ENCODE data around the gene RND3. TPM values are rescaled to one million over a fixed set of nuclear protein-coding genes. Genes with fewer than 3 reads are reported as not detected.

The RND3 gene
- total RNA-seq, 2 experiments from 2014 or later, result not detected

DNA sequence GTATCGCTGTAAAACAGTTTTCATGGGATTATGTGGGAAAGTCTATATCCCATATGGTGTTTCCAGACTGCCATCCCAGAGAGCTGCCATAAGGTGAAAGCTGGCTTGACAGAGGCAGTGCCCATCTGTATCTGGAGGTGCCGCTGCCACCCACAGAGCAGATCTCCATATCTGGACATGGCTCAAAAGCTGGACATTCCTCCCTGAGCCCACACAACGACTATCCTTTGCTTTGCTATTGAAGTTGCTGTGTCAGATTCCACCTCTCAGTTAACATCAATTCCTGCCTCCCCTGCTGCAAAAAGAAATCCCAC is 55.2 kb downstream of the RND3 start:
- no peaks in the 10 kb centered on the region for H3K36me3 ChIP-seq (ENCODE audit: insufficient read depth, low read length)
- H3K4me2 ChIP-seq (ENCODE audit: low read length), result no peak overlapping the region
- H2AFZ ChIP-seq (ENCODE audit: low read length), result no peak overlapping the region
- no TSS peak for BruUV-seq (replicated peaks)
- no peak overlapping the region for H3K27ac ChIP-seq (ENCODE audit: low read depth, low read length, poor library complexity, severe bottlenecking)
- no peak for DNase-seq (ENCODE audit: low spot score)
- no peak overlapping the region for H3K4me3 ChIP-seq (ENCODE audit: low read depth, low read length, poor library complexity, severe bottlenecking)
- intact Hi-C loops (cut with micrococcal nuclease; ENCODE audit: unreplicated experiment), result no loop called here
- CTCF ChIA-PET (ENCODE audit: unreplicated experiment), result no interaction called here
- no peaks in the 10 kb centered on the region for H3K4me1 ChIP-seq (ENCODE audit: insufficient read depth, low read length, poor library complexity, severe bottlenecking)
- no peaks in the 10 kb centered on the region for H3K79me2 ChIP-seq (ENCODE audit: insufficient read depth, low read depth, low read length)
- H3K9me2 ChIP-seq (ENCODE audit: insufficient read depth, low read length), result no peaks in the 10 kb centered on the region
- no peaks in the 10 kb centered on the region for H3K9me3 ChIP-seq (ENCODE audit: low read length)
- H4K20me1 ChIP-seq (ENCODE audit: insufficient read depth, low read length), result no peaks in the 10 kb centered on the region
- TF ChIP-seq, protein P1, sequence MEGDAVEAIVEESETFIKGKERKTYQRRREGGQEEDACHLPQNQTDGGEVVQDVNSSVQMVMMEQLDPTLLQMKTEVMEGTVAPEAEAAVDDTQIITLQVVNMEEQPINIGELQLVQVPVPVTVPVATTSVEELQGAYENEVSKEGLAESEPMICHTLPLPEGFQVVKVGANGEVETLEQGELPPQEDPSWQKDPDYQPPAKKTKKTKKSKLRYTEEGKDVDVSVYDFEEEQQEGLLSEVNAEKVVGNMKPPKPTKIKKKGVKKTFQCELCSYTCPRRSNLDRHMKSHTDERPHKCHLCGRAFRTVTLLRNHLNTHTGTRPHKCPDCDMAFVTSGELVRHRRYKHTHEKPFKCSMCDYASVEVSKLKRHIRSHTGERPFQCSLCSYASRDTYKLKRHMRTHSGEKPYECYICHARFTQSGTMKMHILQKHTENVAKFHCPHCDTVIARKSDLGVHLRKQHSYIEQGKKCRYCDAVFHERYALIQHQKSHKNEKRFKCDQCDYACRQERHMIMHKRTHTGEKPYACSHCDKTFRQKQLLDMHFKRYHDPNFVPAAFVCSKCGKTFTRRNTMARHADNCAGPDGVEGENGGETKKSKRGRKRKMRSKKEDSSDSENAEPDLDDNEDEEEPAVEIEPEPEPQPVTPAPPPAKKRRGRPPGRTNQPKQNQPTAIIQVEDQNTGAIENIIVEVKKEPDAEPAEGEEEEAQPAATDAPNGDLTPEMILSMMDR (conservative IDR thresholded peaks at IDR 0.05; ENCODE audit: low read length), result no peak
- TF ChIP-seq EZH2phosphoT487 (IDR thresholded peaks at IDR 0.05; ENCODE audit: borderline replicate concordance, low read depth, low read length), result no peak
- POLR2A ChIA-PET, result interaction anchor here (0.6 kb wide), 1 partner anchor 20 kb away, joined by 3 read pairs; no protein-coding TSS in a partner anchor

DNA sequence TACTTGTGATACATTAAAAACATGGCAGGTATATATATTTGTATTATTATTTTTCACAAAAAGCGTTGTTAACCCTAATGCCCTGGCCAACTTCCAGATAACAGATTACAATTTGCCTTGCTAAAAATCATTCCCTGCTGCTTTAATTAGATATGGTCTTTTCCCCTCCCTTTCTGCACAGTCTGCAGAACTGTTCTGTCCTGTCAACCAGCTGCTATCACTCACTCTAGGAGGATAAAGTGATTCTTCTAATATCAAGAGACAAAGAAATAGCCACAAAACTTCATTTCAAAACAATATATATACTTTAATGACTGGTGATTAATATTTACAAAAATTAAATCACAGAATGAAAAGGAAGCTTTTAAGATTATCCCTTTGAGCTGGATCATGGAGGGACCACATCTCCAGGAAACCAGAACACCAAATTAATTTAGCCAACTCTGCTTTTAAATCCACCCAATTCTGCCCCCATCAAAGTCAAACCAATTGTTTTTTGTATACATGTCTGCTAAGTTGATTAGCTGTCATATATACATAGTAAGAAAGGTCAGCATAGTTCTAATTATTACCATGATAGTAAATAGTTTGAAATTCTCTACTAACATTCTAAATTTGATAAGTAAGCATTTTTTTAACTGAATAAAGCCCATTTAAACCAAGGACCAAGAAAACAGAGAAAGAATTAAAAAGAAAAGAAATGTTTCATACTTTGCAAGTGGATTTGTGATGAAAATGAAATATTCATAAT is 55.7 kb downstream of the RND3 start:
- Histone ChIP-seq H3K9me3 (ENCODE audit: low read length) (no peaks in the 10 kb centered on the region), H4K20me1 (ENCODE audit: insufficient read depth, low read length) (no peaks in the 10 kb centered on the region), H2AFZ (ENCODE audit: low read length) (no peak overlapping the region), H3K9me2 (ENCODE audit: insufficient read depth, low read length) (no peaks in the 10 kb centered on the region), H3K4me2 (ENCODE audit: low read length) (no peak overlapping the region), H3K27ac (ENCODE audit: low read depth, low read length, poor library complexity, severe bottlenecking) (no peak overlapping the region), H3K36me3 (ENCODE audit: insufficient read depth, low read length) (no peaks in the 10 kb centered on the region), H3K4me3 (ENCODE audit: low read depth, low read length, poor library complexity, severe bottlenecking) (no peak overlapping the region), H3K4me1 (ENCODE audit: insufficient read depth, low read length, poor library complexity, severe bottlenecking) (no peaks in the 10 kb centered on the region), H3K79me2 (ENCODE audit: insufficient read depth, low read depth, low read length) (no peaks in the 10 kb centered on the region)
- BruUV-seq (replicated peaks), result no TSS peak
- no peak for DNase-seq (ENCODE audit: low spot score)
- no peak for TF ChIP-seq EZH2phosphoT487 (IDR thresholded peaks at IDR 0.05; ENCODE audit: borderline replicate concordance, low read depth, low read length)
- TF ChIP-seq, protein P1 (conservative IDR thresholded peaks at IDR 0.05; ENCODE audit: low read length), result no peak
- ChIA-PET CTCF (ENCODE audit: unreplicated experiment) (no interaction called here), POLR2A (interaction anchor here (0.6 kb wide), 1 partner anchor 20 kb away, joined by 3 read pairs; no protein-coding TSS in a partner anchor)
- intact Hi-C loops (cut with micrococcal nuclease; ENCODE audit: unreplicated experiment), result no loop called here

DNA sequence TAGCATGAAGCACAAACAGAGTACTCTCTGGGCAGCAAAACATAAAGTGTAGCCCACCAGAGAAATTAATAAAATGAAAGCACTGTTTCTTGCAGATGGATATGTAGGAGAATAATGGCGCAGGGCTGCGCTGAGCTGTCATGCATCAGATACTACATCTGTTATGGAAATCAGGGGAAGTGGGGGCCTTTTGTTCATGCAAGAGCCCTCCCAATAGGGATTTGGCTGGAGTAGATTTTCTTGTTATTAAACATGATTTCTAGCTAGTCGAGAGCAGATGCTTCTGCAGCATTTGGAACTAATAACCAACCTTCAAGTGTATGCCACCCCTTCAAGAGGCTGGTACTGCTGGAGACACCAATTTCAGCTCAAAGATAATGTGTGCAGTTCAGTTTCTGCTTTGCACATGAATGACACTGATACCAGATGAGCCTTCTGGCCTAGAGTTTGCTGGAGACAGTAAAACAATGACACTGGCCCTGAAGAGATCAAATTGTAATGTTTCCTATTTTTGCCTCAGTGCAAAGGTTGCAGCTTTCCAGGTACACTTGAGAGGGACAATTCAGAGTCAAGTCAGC is 58.0 kb downstream of the RND3 start:
- H3K9me3 ChIP-seq (ENCODE audit: low read length), result no peaks in the 10 kb centered on the region
- H4K20me1 ChIP-seq (ENCODE audit: insufficient read depth, low read length), result no peaks in the 10 kb centered on the region
- no peak overlapping the region for H3K4me3 ChIP-seq (ENCODE audit: low read depth, low read length, poor library complexity, severe bottlenecking)
- POLR2A ChIA-PET, result interaction anchor here (1.6 kb wide), 1 partner anchor 45 kb away, joined by 3 read pairs; no protein-coding TSS in a partner anchor
- CTCF ChIA-PET (ENCODE audit: unreplicated experiment), result no interaction called here
- no peak overlapping the region for H3K27ac ChIP-seq (ENCODE audit: low read depth, low read length, poor library complexity, severe bottlenecking)
- H3K79me2 ChIP-seq (ENCODE audit: insufficient read depth, low read depth, low read length), result no peaks in the 10 kb centered on the region
- intact Hi-C loops (cut with micrococcal nuclease; ENCODE audit: unreplicated experiment), result no loop called here
- no peak for DNase-seq (ENCODE audit: low spot score)
- no peaks in the 10 kb centered on the region for H3K9me2 ChIP-seq (ENCODE audit: insufficient read depth, low read length)
- no peak overlapping the region for H3K4me2 ChIP-seq (ENCODE audit: low read length)
- TF ChIP-seq EZH2phosphoT487 (IDR thresholded peaks at IDR 0.05; ENCODE audit: borderline replicate concordance, low read depth, low read length), result no peak
- TF ChIP-seq, protein P1 (conservative IDR thresholded peaks at IDR 0.05; ENCODE audit: low read length), result no peak
- no peaks in the 10 kb centered on the region for H3K36me3 ChIP-seq (ENCODE audit: insufficient read depth, low read length)
- BruUV-seq (replicated peaks), result no TSS peak
- no peaks in the 10 kb centered on the region for H3K4me1 ChIP-seq (ENCODE audit: insufficient read depth, low read length, poor library complexity, severe bottlenecking)
- H2AFZ ChIP-seq (ENCODE audit: low read length), result no peak overlapping the region
